ENCODE measurements around the gene EMX2.

GRCh38 chr10:117562220-117562619 is 19.7 kb downstream of the EMX2 start:
- no peak for TF ChIP-seq EZH2 (IDR thresholded peaks at IDR 0.05; ENCODE audit: insufficient read depth, poor library complexity, severe bottlenecking)
- no peak for TF ChIP-seq EZH2phosphoT487 (IDR thresholded peaks at IDR 0.05; ENCODE audit: insufficient read depth, low read depth)
